PC-3 (cell line): ENCODE results near the gene ZNF689. TPM values are rescaled to one million over a fixed set of nuclear protein-coding genes. Genes with fewer than 3 reads are reported as not detected.

Experiments used
- ATAC-seq: fragments of 200-7000 bp; cut with Tn5 transposase; 2 replicates; pipeline ENCODE4 v1.9.1; 2020; ENCODE audit warnings: mild to moderate bottlenecking, moderate library complexity
- BruUV-seq: library from RNA; stranded (reverse); fragments of 400-500 nt; replicated peaks from 2 replicates; lab custom pipeline; 2021; lab: Mats Ljungman, UMichigan
- CTCF ChIA-PET: fragments of 300-600 bp; sonication (Branson Sonifier 250); formaldehyde crosslinking; loops from one replicate; lab custom pipeline; 2022; ENCODE audit warnings: antibody characterized with exemption; lab: Charles Lee
- POLR2A ChIA-PET: fragments of 300-600 bp; sonication (Branson Sonifier 250); formaldehyde crosslinking; loops from one replicate; lab custom pipeline; 2022; ENCODE audit warnings: antibody characterized with exemption; ENCODE audit not compliant: unreplicated experiment; lab: Charles Lee
- DNase-seq: peaks from one replicate; pipeline ENCODE4 v3.0.0-alpha.2; 2015
- H2AFZ ChIP-seq: fragments of 300-600 bp; sonication (generic); 2 replicates; pipeline ENCODE4 v1.6.0; 2016; ENCODE audit warnings: antibody characterized with exemption, low read length
- H3F3A ChIP-seq: fragments of 300-600 bp; sonication (generic); one replicate; pipeline ENCODE4 v1.6.0; 2017; ENCODE audit warnings: antibody characterized with exemption, low read length, control low read depth, mild to moderate bottlenecking; ENCODE audit not compliant: unreplicated experiment
- H3K27ac ChIP-seq: fragments of 300-600 bp; sonication (generic); 2 replicates; pipeline ENCODE4 v1.5.1; 2016; ENCODE audit warnings: mild to moderate bottlenecking, low read length
- H3K27me3 ChIP-seq: fragments of 300-600 bp; sonication (generic); 2 replicates; pipeline ENCODE4 v1.6.1; 2016; ENCODE audit warnings: low read length, mixed read lengths
- H3K36me3 ChIP-seq: fragments of 300-600 bp; sonication (generic); 2 replicates; pipeline ENCODE4 v1.6.1; 2016; ENCODE audit warnings: low read depth, mixed run types, low read length, mixed read lengths
- H3K4me1 ChIP-seq: fragments of 300-600 bp; sonication (generic); 2 replicates; pipeline ENCODE4 v1.5.1; 2016; ENCODE audit warnings: low read length; ENCODE audit not compliant: insufficient read depth
- H3K4me2 ChIP-seq: fragments of 300-600 bp; sonication (generic); 2 replicates; pipeline ENCODE4 v1.6.0; 2016; ENCODE audit warnings: low read length
- H3K4me3 ChIP-seq: fragments of 300-600 bp; sonication (generic); 2 replicates; pipeline ENCODE4 v1.5.1; 2016; ENCODE audit warnings: mild to moderate bottlenecking, low read length, mixed read lengths
- H3K79me2 ChIP-seq: fragments of 300-600 bp; sonication (generic); 2 replicates; pipeline ENCODE4 v1.6.1; 2017; ENCODE audit warnings: low read length, mixed read lengths
- H3K9ac ChIP-seq: fragments of 300-600 bp; sonication (generic); 2 replicates; pipeline ENCODE4 v1.6.0; 2016; ENCODE audit warnings: mild to moderate bottlenecking, low read length
- H3K9me2 ChIP-seq: fragments of 300-600 bp; sonication (generic); replicated peaks from 2 replicates; pipeline ENCODE4 v1.6.1; 2016; ENCODE audit warnings: mixed run types, low read length, mixed read lengths
- H3K9me3 ChIP-seq: fragments of 300-600 bp; sonication (generic); 2 replicates; pipeline ENCODE4 v1.6.1; 2016; ENCODE audit warnings: low read length, mixed read lengths
- H4K20me1 ChIP-seq: fragments of 300-600 bp; sonication (generic); 2 replicates; pipeline ENCODE4 v1.6.1; 2016; ENCODE audit warnings: low read length, mixed read lengths
- EZH2 ChIP-seq: fragments of 300-600 bp; sonication (generic); IDR thresholded peaks from one replicate; pipeline ENCODE4 v1.6.1; 2017; ENCODE audit warnings: antibody characterized with exemption, mild to moderate bottlenecking, low read length; ENCODE audit not compliant: unreplicated experiment
- EZH2phosphoT487 ChIP-seq: fragments of 300-600 bp; sonication (generic); IDR thresholded peaks from 2 replicates; pipeline ENCODE4 v1.6.1; 2018; ENCODE audit warnings: mild to moderate bottlenecking, antibody characterized with exemption, low read length, borderline replicate concordance
- intact Hi-C: fragments of 100-400 bp; cut with micrococcal nuclease; formaldehyde crosslinking; loops from 2 replicates; pipeline ENCODE4 v1.9.0; 2023
- total RNA-seq: library from RNA; depleted of rRNA; stranded (reverse); fragments of >200 nt; gene quantifications from 2 replicates; pipeline ENCODE4 v1.2.3, GENCODE V29; 2014
- TF ChIP-seq, protein P1 (sequence below): fragments of 300-600 bp; sonication (generic); conservative IDR thresholded peaks from 2 replicates; pipeline ENCODE4 v1.5.1; 2017; ENCODE audit warnings: antibody characterized with exemption, low read depth, mild to moderate bottlenecking, low read length

The ZNF689 gene
- total RNA-seq, 1 experiment from 2014 or later, result 6.0 TPM

DNA sequence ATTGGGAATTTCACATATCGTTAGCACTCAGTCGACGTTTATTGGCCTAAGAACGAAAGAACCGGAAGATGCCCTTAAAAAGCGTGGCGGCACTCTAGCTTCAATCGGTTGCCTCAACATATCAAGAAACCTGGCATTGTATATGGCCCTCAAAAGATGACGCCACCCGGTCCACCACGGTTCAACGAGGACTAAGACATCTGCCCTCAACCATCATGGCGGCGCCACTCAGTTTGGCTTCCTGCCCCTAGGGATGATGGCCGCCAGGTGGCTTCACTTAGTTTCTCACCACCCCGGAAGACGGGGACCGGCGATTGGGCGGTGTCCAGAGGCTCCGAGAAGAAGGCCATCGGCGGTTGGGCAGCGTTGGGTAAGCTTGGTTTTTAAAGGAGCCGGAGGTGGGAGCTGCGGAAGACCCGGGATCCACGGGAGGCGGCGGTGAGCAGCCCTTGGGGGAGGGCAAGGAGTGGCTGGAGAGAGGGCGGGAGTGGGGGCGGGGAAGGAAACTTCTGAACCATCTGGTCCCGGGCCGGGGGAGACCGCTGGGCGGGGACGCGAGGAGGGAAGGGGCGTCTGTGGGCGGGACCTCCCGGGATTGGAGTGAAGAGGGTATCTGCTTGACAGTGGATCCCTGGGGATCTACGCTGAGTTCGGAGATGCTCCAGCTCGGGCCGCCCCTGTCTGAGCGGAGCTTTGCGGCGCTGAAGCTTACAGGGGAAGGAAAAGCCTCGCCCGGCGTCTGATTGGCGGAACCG is 40.4 kb upstream of the ZNF689 start, which contains the start of gene PRR14:
Gene PRR14, plus strand, starts transcription at position 592 of the 755 bp plus-strand sequence. CDS start 686 bp downstream, outside the sequence.
- Histone ChIP-seq H3K4me2 (peak within 1 kb of the TSS; percentile 99), H4K20me1 (no peaks in the 10 kb centered on the region), H3K27ac (no peak within 1 kb of the TSS), H3K27me3 (no peaks in the 10 kb centered on the region), H3F3A (no peaks in the 10 kb centered on the region), H3K9me3 (no peaks in the 10 kb centered on the region), H3K79me2 (peaks cover 11% of the 10 kb centered on the region; the same call in 1 of the 2 replicates), H2AFZ (peak within 1 kb of the TSS; percentile 97), H3K9me2 (no peaks in the 10 kb centered on the region), H3K4me3 (peak within 1 kb of the TSS; percentile 91), H3K4me1 (0 out of 2 replicates have a peak, but pooled peaks cover 4% of the 10 kb centered on the region), H3K9ac (peak within 1 kb of the TSS; percentile 77), H3K36me3 (no peaks in the 10 kb centered on the region)
- ATAC-seq (peak; percentile 89), DNase-seq (peak; percentile 97)
- intact Hi-C loops, result loop anchor here (1.0 to 2.0 kb wide), 2 partner anchors 16 to 280 kb away; partner anchors contain the start of gene TBC1D10B
- no TSS peak for BruUV-seq
- ChIA-PET CTCF (interaction anchor here (0.7 to 0.9 kb wide), 2 partner anchors 35 to 221 kb away, joined by 4 to 13 read pairs; partner anchors contain the start of gene DCTPP1), POLR2A (interaction anchor here (0.5 to 0.6 kb wide), 3 partner anchors 35 to 201 kb away, joined by 3 to 11 read pairs (median 9); no protein-coding TSS in a partner anchor)
- TF ChIP-seq EZH2phosphoT487 (no peak), EZH2 (no peak)
- TF ChIP-seq, protein P1, sequence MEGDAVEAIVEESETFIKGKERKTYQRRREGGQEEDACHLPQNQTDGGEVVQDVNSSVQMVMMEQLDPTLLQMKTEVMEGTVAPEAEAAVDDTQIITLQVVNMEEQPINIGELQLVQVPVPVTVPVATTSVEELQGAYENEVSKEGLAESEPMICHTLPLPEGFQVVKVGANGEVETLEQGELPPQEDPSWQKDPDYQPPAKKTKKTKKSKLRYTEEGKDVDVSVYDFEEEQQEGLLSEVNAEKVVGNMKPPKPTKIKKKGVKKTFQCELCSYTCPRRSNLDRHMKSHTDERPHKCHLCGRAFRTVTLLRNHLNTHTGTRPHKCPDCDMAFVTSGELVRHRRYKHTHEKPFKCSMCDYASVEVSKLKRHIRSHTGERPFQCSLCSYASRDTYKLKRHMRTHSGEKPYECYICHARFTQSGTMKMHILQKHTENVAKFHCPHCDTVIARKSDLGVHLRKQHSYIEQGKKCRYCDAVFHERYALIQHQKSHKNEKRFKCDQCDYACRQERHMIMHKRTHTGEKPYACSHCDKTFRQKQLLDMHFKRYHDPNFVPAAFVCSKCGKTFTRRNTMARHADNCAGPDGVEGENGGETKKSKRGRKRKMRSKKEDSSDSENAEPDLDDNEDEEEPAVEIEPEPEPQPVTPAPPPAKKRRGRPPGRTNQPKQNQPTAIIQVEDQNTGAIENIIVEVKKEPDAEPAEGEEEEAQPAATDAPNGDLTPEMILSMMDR, result no peak

DNA sequence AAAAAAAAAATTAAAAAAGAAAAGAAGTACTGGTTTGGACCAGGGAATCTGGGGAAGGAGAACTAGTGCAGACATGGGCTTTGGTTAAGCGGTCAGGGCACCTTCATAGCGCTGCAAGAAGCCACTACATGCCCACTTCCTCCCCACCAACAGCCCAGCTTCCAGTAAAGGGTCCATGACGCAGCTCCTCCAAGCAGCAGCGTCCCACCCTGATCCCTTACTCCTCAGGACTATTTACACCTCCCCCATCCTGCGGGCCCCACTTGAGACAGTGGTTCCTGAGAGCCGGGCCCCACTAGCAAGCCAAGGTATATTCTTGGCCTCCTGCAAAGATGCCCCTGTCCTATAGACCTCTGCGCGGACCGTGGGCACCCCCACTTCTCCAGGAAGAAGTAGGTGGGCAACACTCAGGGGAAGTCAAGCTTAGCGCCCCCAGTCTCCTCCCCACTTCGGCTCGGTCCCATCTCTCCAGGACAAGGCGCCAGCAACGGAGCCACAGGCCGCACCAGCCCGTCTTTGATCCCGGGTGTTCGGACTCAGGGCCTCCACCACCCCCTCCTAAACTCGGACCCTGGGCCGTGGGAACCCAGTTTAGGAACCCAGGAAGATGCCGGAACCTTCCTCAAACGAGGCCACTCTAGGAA is 39.7 kb upstream of the ZNF689 start:
- CTCF ChIA-PET, result interaction anchor here (0.9 kb wide), 1 partner anchor 220 kb away, joined by 13 read pairs; the partner anchor contains the start of gene DCTPP1
- H3K27me3 ChIP-seq, result no peaks in the 10 kb centered on the region
- H3K36me3 ChIP-seq, result no peaks in the 10 kb centered on the region
- peak overlapping the region; percentile 33; the same call in 1 of the 2 replicates for H3K4me2 ChIP-seq
- no peak overlapping the region for H3K9ac ChIP-seq
- peak overlapping the region; percentile 97 for H2AFZ ChIP-seq
- POLR2A ChIA-PET, result interaction anchor here (0.5 to 0.6 kb wide), 3 partner anchors 35 to 200 kb away, joined by 3 to 11 read pairs (median 9); no protein-coding TSS in a partner anchor
- TF ChIP-seq EZH2phosphoT487, result no peak
- TF ChIP-seq, protein P1, result no peak
- no peak for TF ChIP-seq EZH2
- no peaks in the 10 kb centered on the region for H3F3A ChIP-seq
- BruUV-seq, result TSS peak; percentile 87
- peak overlapping the region; percentile 91; the same call in 1 of the 2 replicates for H3K4me3 ChIP-seq
- ATAC-seq, result no peak
- H3K4me1 ChIP-seq, result 0 out of 2 replicates have a peak, but pooled peaks cover 4% of the 10 kb centered on the region
- no peaks in the 10 kb centered on the region for H3K9me2 ChIP-seq
- DNase-seq, result no peak
- H3K27ac ChIP-seq, result no peak overlapping the region
- peaks cover 11% of the 10 kb centered on the region; the same call in 1 of the 2 replicates for H3K79me2 ChIP-seq
- intact Hi-C loops, result loop anchor here (1.0 to 2.0 kb wide), 2 partner anchors 15 to 280 kb away; partner anchors contain the start of gene TBC1D10B
- H4K20me1 ChIP-seq, result no peaks in the 10 kb centered on the region
- no peaks in the 10 kb centered on the region for H3K9me3 ChIP-seq
